ENCODE results near the gene FAM47E. TPM values are rescaled to one million over a fixed set of nuclear protein-coding genes. Genes with fewer than 3 reads are reported as not detected.

FAM47E gene
- polyA plus RNA-seq, 3 donors = 3.3 to 9.0 (median 8.4) TPM

- H3K27ac ChIP-seq (ENCODE audit: low read depth, low read length) = no peak overlapping the region
- WGBS, 3 donors = 22 to 57% (median 44%) methylated on average over 4 of the region's 4 CpGs
These were observed 56.1 kb downstream of the FAM47E start for GRCh38 chr4:76307660-76308014.

GRCh38 chr4:76308548-76308947 lies 57.0 kb downstream of the FAM47E start:
- WGBS, 3 donors = 28 to 79% (median 69%) methylated on average over 6 of the region's 6 CpGs

GRCh38 chr4:76309939-76310550 lies 58.5 kb downstream of the FAM47E start:
- 79 to 90% (median 84%) methylated on average over 3 of the region's 3 CpGs for WGBS, 3 donors

More at GRCh38 chr4:76308548-76308947, 57.0 kb downstream of the FAM47E start:
- H3K27ac ChIP-seq (ENCODE audit: low read depth, low read length) = no peak overlapping the region

GRCh38 chr4:76310683-76311082 lies 59.2 kb downstream of the FAM47E start:
- no peak overlapping the region for H3K27ac ChIP-seq (ENCODE audit: low read depth, low read length)
- 63 to 80% (median 77%) methylated on average over 4 of the region's 4 CpGs for WGBS, 3 donors

More at GRCh38 chr4:76309939-76310550, 58.5 kb downstream of the FAM47E start:
- no peak overlapping the region for H3K27ac ChIP-seq (ENCODE audit: low read depth, low read length)

GRCh38 chr4:76311896-76312331 lies 60.4 kb downstream of the FAM47E start:
- H3K27ac ChIP-seq (ENCODE audit: low read depth, low read length) = no peak overlapping the region
- 33 to 59% (median 48%) methylated on average over 1 of the region's 1 CpG for WGBS, 3 donors

- WGBS, 3 donors = 34 to 69% (median 64%) methylated on average over 1 of the region's 1 CpG
- H3K27ac ChIP-seq (ENCODE audit: low read depth, low read length) = no peak overlapping the region
These were observed 60.9 kb downstream of the FAM47E start for GRCh38 chr4:76312457-76312856.

GRCh38 chr4:76313547-76313946 lies 62.0 kb downstream of the FAM47E start:
- whole genome bisulfite sequencing, 3 donors = 83 to 88% (median 87%) methylated on average over 2 of the region's 2 CpGs

GRCh38 chr4:76315267-76315918 lies 63.9 kb downstream of the FAM47E start:
- H3K27ac ChIP-seq (ENCODE audit: low read depth, low read length) = no peak overlapping the region
- WGBS, 3 donors = 83 to 89% (median 83%) methylated on average over 7 of the region's 7 CpGs

More at GRCh38 chr4:76313547-76313946, 62.0 kb downstream of the FAM47E start:
- no peak overlapping the region for H3K27ac ChIP-seq (ENCODE audit: low read depth, low read length)

- WGBS, 3 donors = 93 to 95% (median 93%) methylated on average over 1 of the region's 1 CpG
- no peak overlapping the region for H3K27ac ChIP-seq (ENCODE audit: low read depth, low read length)
These were observed 64.6 kb downstream of the FAM47E start for GRCh38 chr4:76316131-76316530.

GRCh38 chr4:76322236-76322635 lies 70.7 kb downstream of the FAM47E start:
- 51 to 82% (median 54%) methylated on average over 3 of the region's 3 CpGs for WGBS, 3 donors
- no peak overlapping the region for H3K27ac ChIP-seq (ENCODE audit: low read depth, low read length)

GRCh38 chr4:76325072-76325471 lies 73.6 kb downstream of the FAM47E start:
- no peak overlapping the region for H3K27ac ChIP-seq (ENCODE audit: low read depth, low read length)

- no peak overlapping the region for H3K27ac ChIP-seq (ENCODE audit: low read depth, low read length)
These were observed 75.0 kb downstream of the FAM47E start for GRCh38 chr4:76326515-76326914.

Other genes with a start within 250 kb of the FAM47E start
- gene CXCL9, start 244.2 kb upstream of the FAM47E start, polyA plus RNA-seq = under 1 TPM in 2 of 3 donors, not detected in 1; 0.14 to 0.24 TPM
- under 1 TPM; 0.34 to 0.51 (median 0.45) TPM for gene CXCL10, start 228.2 kb upstream of the FAM47E start, polyA plus RNA-seq
- 1 to 10 TPM in 1 of 3 donors, under 1 TPM in 1, not detected in 1; 0.06 to 1.8 TPM for gene CXCL11, start 215.7 kb upstream of the FAM47E start, polyA plus RNA-seq
- gene ART3, start 177.0 kb upstream of the FAM47E start, polyA plus RNA-seq = under 1 TPM in 2 of 3 donors, not detected in 1; 0.15 to 0.63 TPM
- 10 to 100 TPM; 14.0 to 29.8 (median 20.7) TPM for gene NUP54, start 103.3 kb upstream of the FAM47E start, polyA plus RNA-seq
- gene SCARB2, start 37.9 kb upstream of the FAM47E start, polyA plus RNA-seq = 10 to 100 TPM; 38.5 to 64.8 (median 63.9) TPM
- 10 to 100 TPM; 11.6 to 64.7 (median 17.5) TPM for gene STBD1, start 55.0 kb downstream of the FAM47E start, polyA plus RNA-seq
- under 1 TPM; 0.11 to 0.25 (median 0.25) TPM for gene CCDC158, start 169.4 kb downstream of the FAM47E start, polyA plus RNA-seq
- 1 to 10 TPM in 2 of 3 donors, under 1 TPM in 1; 0.11 to 3.4 (median 2.1) TPM for gene SHROOM3, start 183.5 kb downstream of the FAM47E start, polyA plus RNA-seq

All from adipose tissue (tissue), 3 donors.